ENCODE results near the gene NKAPD1.
"Not testable (repeated sequence)": the region's sequence is repeated elsewhere in the genome, so short reads cannot be mapped to it uniquely, and the experiment has no call there.

NKAPD1 gene

GRCh38 chr11:112073941-112074811 is at the start of gene NKAPD1, which contains the start of gene PIH1D2:
Gene NKAPD1, plus strand, starts transcription at chr11:112074299. Its CDS starts 1,276 bp downstream, at chr11:112075575.
Gene PIH1D2, minus strand, starts transcription at chr11:112074017. Its CDS starts 843 bp downstream, at chr11:112073174.
- peak; percentile 84 to 94 for DNase-seq

DNA sequence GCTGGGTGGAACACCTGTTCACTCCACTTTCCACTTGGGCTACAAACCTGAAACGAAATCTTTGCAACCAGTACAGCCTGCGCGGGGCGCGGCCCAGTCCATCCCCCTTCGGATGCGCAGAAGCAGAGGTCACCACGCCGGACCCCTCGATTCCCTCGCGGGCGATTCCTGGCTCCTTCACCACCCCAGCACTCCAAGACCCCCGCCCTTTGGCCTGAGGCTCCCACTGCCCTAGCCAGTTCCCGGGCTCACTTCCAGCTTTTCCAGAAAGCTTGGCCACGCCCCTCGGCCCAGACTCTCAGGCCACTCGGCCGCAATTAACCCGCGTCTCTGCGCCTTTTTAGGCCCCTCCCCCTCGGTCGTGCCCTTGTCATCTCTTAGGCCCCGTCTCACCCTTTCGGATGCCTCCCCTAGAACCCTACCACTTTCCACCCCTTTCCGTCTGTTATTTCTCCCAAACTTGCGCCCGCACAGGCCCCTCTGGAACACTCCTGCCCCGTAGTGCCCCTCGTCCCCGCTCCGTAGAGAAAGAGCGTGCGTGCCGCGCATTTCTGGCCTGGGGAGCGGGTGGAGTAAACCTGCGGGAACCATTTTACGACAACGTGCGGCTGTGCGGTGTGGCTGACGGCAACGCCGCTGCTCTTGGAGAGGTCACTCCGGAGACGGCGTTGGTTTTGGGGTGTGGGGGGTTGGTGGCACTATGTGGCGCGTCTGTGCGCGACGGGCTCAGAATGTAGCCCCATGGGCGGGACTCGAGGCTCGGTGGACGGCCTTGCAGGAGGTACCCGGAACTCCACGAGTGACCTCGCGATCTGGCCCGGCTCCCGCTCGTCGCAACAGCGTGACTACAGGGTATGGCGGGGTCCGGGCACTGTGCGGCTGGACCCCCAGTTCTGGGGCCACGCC is 49.1 kb upstream of the NKAPD1 start, which contains the start of gene DLAT:
TSS of gene DLAT (plus strand) at position 636 of the 906 bp plus-strand sequence. CDS start at position 701, 65 bp downstream.
- peak; percentile 81 to 88 for DNase-seq

DNA sequence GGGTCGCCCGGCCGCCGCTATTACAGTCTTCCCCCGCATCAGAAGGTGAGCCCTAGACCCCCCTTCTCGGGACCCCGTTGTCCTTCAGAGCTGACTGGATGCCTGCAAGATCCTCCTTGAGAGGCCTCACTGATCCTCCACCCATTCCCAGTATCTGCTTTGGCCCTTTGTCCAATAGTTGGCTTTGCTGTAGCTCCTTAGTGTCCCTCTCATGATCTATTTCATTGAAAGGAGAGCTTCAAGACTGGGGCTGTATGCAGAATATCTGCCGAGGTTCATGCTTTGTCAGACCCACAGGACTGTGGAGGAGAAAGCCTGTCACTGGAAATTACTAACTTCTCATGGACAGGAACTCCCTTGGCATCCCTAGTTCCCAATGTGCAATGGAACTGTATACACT is 48.4 kb upstream of the NKAPD1 start:
- no peak for DNase-seq

DNA sequence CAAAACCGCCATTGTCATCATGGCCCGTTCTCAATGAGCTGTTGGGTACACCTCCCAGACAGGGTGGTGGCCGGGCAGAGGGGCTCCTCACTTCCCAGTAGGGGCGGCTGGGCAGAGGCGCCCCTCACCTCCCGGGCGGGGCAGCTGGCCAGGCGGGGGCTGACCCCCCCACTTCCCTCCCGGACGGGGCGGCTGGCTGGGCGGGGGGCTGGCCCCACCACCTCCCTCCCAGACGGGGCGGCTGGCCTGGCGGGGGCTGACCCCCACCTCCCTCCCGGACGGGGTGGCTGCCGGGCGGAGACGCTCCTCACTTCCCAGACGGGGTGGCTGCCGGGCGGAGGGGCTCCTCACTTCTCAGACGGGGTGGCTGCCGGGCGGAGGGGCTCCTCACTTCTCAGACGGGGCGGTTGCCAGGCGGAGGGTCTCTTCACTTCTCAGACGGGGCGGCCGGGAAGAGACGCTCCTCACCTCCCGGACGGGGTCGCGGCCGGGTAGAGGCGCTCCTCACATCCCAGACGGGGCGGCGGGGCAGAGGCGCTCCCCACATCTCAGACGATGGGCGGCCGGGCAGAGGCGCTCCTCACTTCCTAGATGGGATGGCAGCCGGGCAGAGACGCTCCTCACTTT is 47.2 kb upstream of the NKAPD1 start:
- not testable (repeated sequence) for DNase-seq

DNA sequence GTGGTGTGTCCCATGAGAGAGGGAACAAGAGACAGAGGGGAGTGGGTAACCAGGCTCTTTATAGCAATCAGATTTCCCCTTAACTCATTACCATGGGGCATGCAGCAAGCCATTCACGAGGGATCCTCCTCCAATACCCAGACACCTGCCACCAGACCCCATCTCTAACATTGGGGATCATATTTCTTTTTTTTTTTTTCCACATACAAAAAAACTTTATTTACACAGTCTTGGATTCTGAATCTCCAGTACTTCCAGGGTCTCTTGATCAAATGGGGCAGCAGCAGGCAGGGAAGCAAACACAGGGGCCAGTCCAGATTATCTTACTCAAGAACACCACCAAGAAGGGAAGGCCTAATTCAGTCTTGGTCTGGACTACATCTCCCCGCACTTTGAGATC is 44.6 kb upstream of the NKAPD1 start:
- DNase-seq, result no peak

DNA sequence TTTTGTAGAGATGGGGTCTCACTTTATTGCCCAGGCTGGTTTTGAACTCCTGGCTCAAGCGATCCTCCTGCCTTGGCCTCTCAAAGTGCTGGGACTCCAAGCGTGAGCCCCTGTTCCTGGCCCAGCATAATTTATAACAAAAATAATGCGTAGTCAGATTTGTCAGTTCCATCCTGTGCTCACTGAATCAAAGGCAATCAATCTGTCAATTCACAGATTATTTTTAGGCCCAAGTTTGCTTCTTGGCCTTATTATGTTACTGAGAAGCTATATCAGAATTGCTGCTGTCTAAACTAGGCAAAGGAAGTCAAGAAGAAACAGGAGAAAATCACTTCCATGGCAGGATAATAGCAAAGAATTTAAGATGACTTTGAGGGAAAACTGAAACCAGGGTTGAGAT is 40.2 kb upstream of the NKAPD1 start:
- DNase-seq, result no peak

GRCh38 chr11:112037527-112037926 is 36.6 kb upstream of the NKAPD1 start:
- DNase-seq, result no peak

- DNase-seq, result no peak
Observed at GRCh38 chr11:112042161-112042960, 31.7 kb upstream of the NKAPD1 start.

GRCh38 chr11:112042961-112043304 is 31.2 kb upstream of the NKAPD1 start:
- no peak for DNase-seq

GRCh38 chr11:112044961-112045360 is 29.1 kb upstream of the NKAPD1 start:
- DNase-seq, result no peak

GRCh38 chr11:112046647-112047046 is 27.5 kb upstream of the NKAPD1 start:
- DNase-seq, result not testable (repeated sequence)

DNA sequence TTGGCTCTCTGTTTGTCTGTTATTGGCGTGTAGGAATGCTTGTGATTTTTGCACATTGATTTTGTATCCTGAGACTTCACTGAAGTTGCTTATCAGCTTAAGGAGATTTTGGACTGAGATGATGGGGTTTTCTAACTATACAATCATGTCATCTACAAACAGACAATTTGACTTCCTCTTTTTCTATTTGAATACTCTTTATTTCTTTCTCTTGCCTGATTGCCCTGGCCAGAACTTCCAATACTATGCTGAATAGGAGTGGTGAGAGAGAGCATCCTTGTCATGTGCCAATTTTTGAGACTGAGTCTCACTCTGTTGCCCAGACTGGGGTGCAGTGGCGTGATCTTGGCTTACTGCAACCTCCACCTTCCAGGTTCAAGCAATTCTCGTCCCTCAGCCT is 25.8 kb upstream of the NKAPD1 start:
- not testable (repeated sequence) for DNase-seq

DNA sequence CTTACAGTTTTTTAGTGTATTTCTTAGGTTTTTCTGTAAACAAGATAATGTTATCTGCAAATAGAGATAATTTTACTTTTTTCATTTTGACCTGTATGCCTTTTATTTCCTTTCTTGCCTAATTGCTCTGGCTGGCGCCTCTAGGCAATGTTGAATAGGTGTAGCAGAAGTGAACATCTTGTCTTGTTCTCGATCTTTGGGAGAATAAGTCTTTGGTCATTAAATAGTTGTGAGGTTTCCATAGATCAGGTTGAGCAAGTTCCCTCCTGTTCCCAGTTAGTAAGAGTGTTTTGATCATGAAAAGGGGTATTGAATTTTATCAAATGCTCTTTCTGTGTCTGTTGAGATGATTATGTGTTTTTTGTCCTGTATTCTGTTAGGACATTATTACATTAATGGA is 24.3 kb upstream of the NKAPD1 start:
- no peak for DNase-seq

GRCh38 chr11:112050721-112051120 is 23.4 kb upstream of the NKAPD1 start:
- no peak for DNase-seq

DNA sequence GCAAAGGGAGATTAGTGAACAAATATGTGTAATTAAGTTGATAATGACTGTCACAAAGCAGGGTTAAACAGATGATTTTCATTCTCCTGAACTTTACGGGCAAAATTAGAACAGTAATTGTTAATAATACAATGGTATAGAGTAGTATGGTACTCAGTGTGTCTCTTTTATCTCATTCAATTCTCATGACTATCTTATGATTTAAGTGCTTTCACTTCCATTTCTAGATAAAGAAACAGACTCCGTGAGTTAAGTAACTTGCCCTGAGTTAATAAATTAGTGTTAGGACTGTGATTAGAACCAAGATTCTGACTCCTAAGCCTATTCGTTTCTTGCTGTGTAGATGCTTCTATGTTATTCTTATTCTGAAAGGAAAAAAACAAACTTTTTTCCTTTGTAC is 22.3 kb upstream of the NKAPD1 start:
- no peak for DNase-seq

DNA sequence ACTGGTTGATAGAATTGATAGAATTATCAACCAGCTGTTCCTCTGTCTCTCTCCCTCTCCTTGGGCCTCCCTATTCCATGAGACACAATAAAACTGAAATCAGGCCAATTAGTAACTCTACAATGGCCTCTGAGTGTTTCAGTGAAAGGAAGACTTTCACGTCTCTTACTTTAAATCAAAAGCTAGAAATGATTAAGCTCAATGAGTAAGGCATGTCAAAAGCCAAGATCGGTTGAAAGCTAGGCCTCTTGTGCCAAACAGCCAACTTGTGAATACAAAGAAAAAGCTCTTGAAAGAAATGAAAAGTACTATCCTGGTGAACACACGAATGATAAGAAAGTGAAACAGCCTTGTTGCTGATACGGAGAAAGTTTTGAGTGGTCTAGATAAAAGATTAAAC is 16.9 kb upstream of the NKAPD1 start:
- no peak for DNase-seq

DNA sequence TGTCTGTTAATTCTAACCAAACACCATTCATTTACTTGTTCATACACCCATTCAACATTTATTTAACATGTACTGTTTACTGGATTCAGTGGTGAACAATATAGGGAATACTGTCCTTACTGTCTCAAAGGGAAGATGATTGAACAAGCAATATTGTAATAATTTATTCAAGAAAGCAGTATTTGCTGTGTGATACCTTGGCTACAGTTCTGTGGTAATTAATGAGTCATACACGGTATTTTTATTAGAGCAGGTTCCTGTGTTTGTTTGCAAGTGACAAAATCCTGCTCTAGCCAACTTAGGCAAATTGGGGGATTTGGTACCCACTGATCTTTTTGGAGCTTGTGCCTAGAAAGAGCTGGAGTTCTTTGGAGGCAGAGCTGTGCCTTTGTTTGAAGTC is 16.0 kb upstream of the NKAPD1 start:
- no peak for DNase-seq

- DNase-seq, result no peak
Observed at GRCh38 chr11:112062923-112063322, 11.2 kb upstream of the NKAPD1 start.

GRCh38 chr11:112082729-112083128 is 8.6 kb downstream of the NKAPD1 start:
- no peak for DNase-seq

DNA sequence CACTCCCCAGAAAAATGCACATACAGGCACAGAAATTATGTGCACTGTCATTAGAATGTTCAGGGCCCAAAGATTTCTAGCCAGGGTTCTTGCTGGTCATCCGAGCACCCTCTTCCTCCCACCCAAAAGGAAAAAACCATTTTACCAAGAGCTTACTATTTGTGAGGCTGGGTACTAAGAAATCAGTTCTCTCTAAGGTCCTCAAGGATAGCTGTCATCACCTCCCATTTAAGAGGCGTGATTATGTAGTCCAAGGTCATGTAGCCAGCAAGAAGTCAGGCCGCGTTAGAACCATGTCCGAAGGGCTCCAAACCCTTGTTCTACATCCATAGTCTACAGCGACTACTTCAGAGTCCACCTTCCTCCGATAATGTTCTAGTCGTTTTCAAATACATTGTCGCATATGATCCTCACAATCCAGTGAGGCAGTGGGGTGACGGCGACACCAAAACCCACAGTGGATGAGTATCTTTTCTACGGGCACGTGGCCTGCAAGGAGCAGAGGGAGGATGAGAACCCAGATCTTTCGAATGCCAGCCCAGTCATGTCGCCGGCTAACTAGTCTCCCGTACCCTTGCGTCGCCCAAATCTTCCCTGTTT is 11.8 kb downstream of the NKAPD1 start:
- DNase-seq, result no peak

GRCh38 chr11:112086422-112087191 is 12.5 kb downstream of the NKAPD1 start, which contains the start of the genes SDHD and TIMM8B:
Gene SDHD, plus strand, starts transcription at chr11:112086873. Its CDS starts 35 bp downstream, at chr11:112086908.
Gene TIMM8B, minus strand, starts transcription at chr11:112086756. Its CDS starts 33 bp downstream, at chr11:112086723.
- DNase-seq, result peak; percentile 96 to 98

Measured in NCI-H446 (cell line).